GM23338 (cell line): ENCODE data around the gene RRAS2. TPM values are rescaled to one million over a fixed set of nuclear protein-coding genes. Genes with fewer than 3 reads are reported as not detected.

Experiments used
- ATAC-seq: fragments of 200-7000 bp; cut with Tn5 transposase; 3 replicates; pipeline ENCODE4 v1.9.1; 2020
- DNase-seq: peaks from one replicate; pipeline ENCODE4 v3.0.0-alpha.2; 2015; ENCODE audit warnings: low spot score
- H2AFZ ChIP-seq: fragments of 200-600 bp; sonication (generic); 2 replicates; pipeline ENCODE4 v1.8.0; 2016; ENCODE audit warnings: antibody characterized with exemption, mild to moderate bottlenecking, moderate library complexity
- H3F3A ChIP-seq: fragments of 200-600 bp; sonication (generic); replicated peaks from 2 replicates; pipeline ENCODE4 v1.8.0; 2017; ENCODE audit warnings: antibody characterized with exemption, mixed run types, low read depth
- H3K27ac ChIP-seq: fragments of 200-600 bp; sonication (generic); 2 replicates; pipeline ENCODE4 v1.6.1; 2016; ENCODE audit warnings: low read depth
- H3K27me3 ChIP-seq: fragments of 200-600 bp; sonication (generic); 2 replicates; pipeline ENCODE4 v1.8.0; 2016; ENCODE audit warnings: mild to moderate bottlenecking, mixed run types, moderate library complexity; ENCODE audit not compliant: insufficient read depth
- H3K36me3 ChIP-seq: fragments of 200-600 bp; sonication (generic); 2 replicates; pipeline ENCODE4 v1.8.0; 2016; ENCODE audit warnings: mild to moderate bottlenecking; ENCODE audit not compliant: insufficient read depth
- H3K4me1 ChIP-seq: fragments of 200-600 bp; sonication (generic); 2 replicates; pipeline ENCODE4 v1.8.0; 2016; ENCODE audit warnings: mild to moderate bottlenecking, moderate library complexity; ENCODE audit not compliant: insufficient read depth
- H3K4me2 ChIP-seq: fragments of 200-600 bp; sonication (generic); 2 replicates; pipeline ENCODE4 v1.7.1; 2017; ENCODE audit warnings: mixed run types
- H3K4me3 ChIP-seq: fragments of 200-600 bp; sonication (generic); 2 replicates; pipeline ENCODE4 v1.6.1; 2016; ENCODE audit warnings: mixed run types
- H3K79me2 ChIP-seq: fragments of 200-600 bp; sonication (generic); replicated peaks from 2 replicates; pipeline ENCODE4 v1.8.0; 2017; ENCODE audit warnings: mild to moderate bottlenecking; ENCODE audit not compliant: insufficient read depth
- H3K9me2 ChIP-seq: fragments of 200-600 bp; sonication (generic); 2 replicates; pipeline ENCODE4 v1.8.0; 2017; ENCODE audit not compliant: insufficient read depth
- H4K20me1 ChIP-seq: fragments of 200-600 bp; sonication (generic); replicated peaks from 2 replicates; pipeline ENCODE4 v1.8.0; 2017; ENCODE audit warnings: mild to moderate bottlenecking; ENCODE audit not compliant: insufficient read depth
- H3K27ac Mint-ChIP-seq: 2 replicates; pipeline ENCODE4 v1.8.0; 2020; ENCODE audit warnings: inconsistent platforms, mild to moderate bottlenecking, moderate library complexity, mixed read lengths
- H3K27me3 Mint-ChIP-seq: 3 replicates; pipeline ENCODE4 v1.8.0; 2022; ENCODE audit warnings: low read depth, mild to moderate bottlenecking, moderate library complexity, mixed read lengths, inconsistent platforms; ENCODE audit not compliant: insufficient read depth, poor library complexity
- H3K36me3 Mint-ChIP-seq: 3 replicates; pipeline ENCODE4 v1.8.0; 2021; ENCODE audit warnings: low read depth, mild to moderate bottlenecking, inconsistent platforms, moderate library complexity, mixed read lengths
- H3K4me1 Mint-ChIP-seq: 3 replicates; pipeline ENCODE4 v1.8.0; 2020; ENCODE audit warnings: mild to moderate bottlenecking, inconsistent platforms, mixed read lengths
- H3K4me3 Mint-ChIP-seq: 3 replicates; pipeline ENCODE4 v1.8.0; 2021; ENCODE audit warnings: moderate library complexity, mild to moderate bottlenecking, inconsistent platforms, mixed read lengths
- H3K9me3 Mint-ChIP-seq: 3 replicates; pipeline ENCODE4 v1.8.0; 2020; ENCODE audit warnings: moderate library complexity, mild to moderate bottlenecking, inconsistent platforms, mixed read lengths
- CREB1 ChIP-seq: fragments of 250-450 bp; sonication (Bioruptor Pico); IDR thresholded peaks from 2 replicates; pipeline ENCODE4 v1.5.0; 2020; ENCODE audit warnings: low read depth, mild to moderate bottlenecking, moderate library complexity
- CTCF ChIP-seq, 2 experiments: fragments of 200-600 bp in 1 of 2; sonication (generic) in 1 of 2; conservative IDR thresholded peaks; 2 replicates each; pipeline versions ENCODE4 v1.5.1 to v1.6.1; 2016 to 2017; ENCODE audit warnings: antibody characterized with exemption in 2 of 2, low read depth in 2 of 2, mild to moderate bottlenecking in 2 of 2, moderate library complexity in 1 of 2
- EZH2phosphoT487 ChIP-seq: fragments of 200-600 bp; sonication (generic); IDR thresholded peaks from one replicate; pipeline ENCODE4 v1.8.1; 2018; ENCODE audit warnings: antibody characterized with exemption; ENCODE audit not compliant: unreplicated experiment
- JUNB ChIP-seq: IDR thresholded peaks from one replicate; pipeline ENCODE4 v1.6.1; 2016; ENCODE audit warnings: antibody characterized with exemption; ENCODE audit not compliant: unreplicated experiment
- POLR2AphosphoS5 ChIP-seq: IDR thresholded peaks from 2 replicates; pipeline ENCODE4 v1.6.1; 2016; ENCODE audit warnings: antibody characterized with exemption, low read depth
- STAT1 ChIP-seq: IDR thresholded peaks from one replicate; pipeline ENCODE4 v1.6.1; 2016; ENCODE audit warnings: antibody characterized with exemption; ENCODE audit not compliant: unreplicated experiment
- ZNF114 ChIP-seq: fragments of 250-450 bp; sonication (Bioruptor Pico); IDR thresholded peaks from 2 replicates; pipeline ENCODE4 v1.5.0; 2020; ENCODE audit warnings: mild to moderate bottlenecking, moderate library complexity
- ZNF331 ChIP-seq: fragments of 250-450 bp; sonication (Bioruptor Pico); IDR thresholded peaks from 2 replicates; pipeline ENCODE4 v1.5.0; 2020; ENCODE audit warnings: low read depth, mild to moderate bottlenecking, moderate library complexity
- polyA plus RNA-seq: library from polyadenylated mRNA; unstranded; fragments of >200 nt; fragmentation: Nextera tagmentation; extraction: Ambion mirVana; gene quantifications from 2 replicates; pipeline ENCODE4 v1.2.1, GENCODE V29; 2016
- total RNA-seq: library from RNA; depleted of rRNA; stranded (reverse); fragments of >200 nt; shearing (Covaris generic); gene quantifications from 2 replicates; pipeline ENCODE4 v1.2.3, GENCODE V29; 2014
- TF ChIP-seq, protein P1 (sequence below): IDR thresholded peaks from 2 replicates; pipeline ENCODE4 v1.6.1; 2016; ENCODE audit warnings: antibody characterized with exemption
- TF ChIP-seq, protein P2 (sequence below): IDR thresholded peaks from one replicate; pipeline ENCODE4 v1.6.1; 2018; ENCODE audit warnings: antibody characterized with exemption; ENCODE audit not compliant: unreplicated experiment

RRAS2 gene
- total and polyA plus RNA-seq, 2 experiments from 2014 or later = 196 to 293 TPM

GRCh38 chr11:14357881-14358728 is 878 bp downstream of the RRAS2 start:
- Mint-ChIP-seq H3K27ac (peak overlapping the region; percentile 96), H3K4me3 (peak overlapping the region; percentile 98), H3K9me3 (no peaks in the 10 kb centered on the region), H3K27me3 (peaks cover 10% of the 10 kb centered on the region), H3K4me1 (peaks cover 48% of the 10 kb centered on the region), H3K36me3 (peaks cover 25% of the 10 kb centered on the region)
- TF ChIP-seq, protein P1, sequence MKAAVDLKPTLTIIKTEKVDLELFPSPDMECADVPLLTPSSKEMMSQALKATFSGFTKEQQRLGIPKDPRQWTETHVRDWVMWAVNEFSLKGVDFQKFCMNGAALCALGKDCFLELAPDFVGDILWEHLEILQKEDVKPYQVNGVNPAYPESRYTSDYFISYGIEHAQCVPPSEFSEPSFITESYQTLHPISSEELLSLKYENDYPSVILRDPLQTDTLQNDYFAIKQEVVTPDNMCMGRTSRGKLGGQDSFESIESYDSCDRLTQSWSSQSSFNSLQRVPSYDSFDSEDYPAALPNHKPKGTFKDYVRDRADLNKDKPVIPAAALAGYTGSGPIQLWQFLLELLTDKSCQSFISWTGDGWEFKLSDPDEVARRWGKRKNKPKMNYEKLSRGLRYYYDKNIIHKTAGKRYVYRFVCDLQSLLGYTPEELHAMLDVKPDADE = no peak
- TF ChIP-seq JUNB (no peak), CREB1 (CRISPR knock-in tag) (0 out of 2 replicates have a peak, but pooled peaks have one; percentile 38), ZNF114 (CRISPR knock-in tag) (no peak), POLR2AphosphoS5 (peak; percentile 25; the same call in 1 of the 2 replicates), ZNF331 (CRISPR knock-in tag) (no peak), EZH2phosphoT487 (no peak), CTCF (conservative IDR thresholded peaks at IDR 0.05; ENCODE audit: low read depth in 2 of 2) (0 out of 4 replicates have a peak, but pooled peaks of 1 of the 2 experiments have one; percentile 1)
- Histone ChIP-seq H3F3A (0 out of 2 replicates have a peak, but pooled peaks cover 15% of the 10 kb centered on the region), H3K36me3 (no peaks in the 10 kb centered on the region), H4K20me1 (peaks cover 35% of the 10 kb centered on the region), H3K27me3 (peaks cover 5% of the 10 kb centered on the region; the same call in 1 of the 2 replicates), H3K4me1 (peaks cover 47% of the 10 kb centered on the region), H3K27ac (peak overlapping the region; percentile 91), H3K9me2 (no peaks in the 10 kb centered on the region), H3K4me3 (peak overlapping the region; percentile 93), H3K4me2 (peak overlapping the region; percentile 91), H2AFZ (no peak overlapping the region), H3K79me2 (peaks cover 59% of the 10 kb centered on the region)
- ATAC-seq = peak; percentile 76
- peak; percentile 91 for DNase-seq

- H3K27me3 Mint-ChIP-seq = peaks cover 8% of the 10 kb centered on the region
- peaks cover 77% of the 10 kb centered on the region for H3K79me2 ChIP-seq
- H3K27ac Mint-ChIP-seq = peak overlapping the region; percentile 11; the same call in 1 of the 2 replicates
- peaks cover 46% of the 10 kb centered on the region for H3K4me1 Mint-ChIP-seq
- H3K4me3 ChIP-seq = peak overlapping the region; percentile 93
- peaks cover 53% of the 10 kb centered on the region for H3K4me1 ChIP-seq
- H3K27ac ChIP-seq = no peak overlapping the region
- H3K9me3 Mint-ChIP-seq = no peaks in the 10 kb centered on the region
- no peak overlapping the region for H2AFZ ChIP-seq
- peak overlapping the region; percentile 91 for H3K4me2 ChIP-seq
- peaks cover 5% of the 10 kb centered on the region; the same call in 1 of the 2 replicates for H3K27me3 ChIP-seq
- peak overlapping the region; percentile 98 for H3K4me3 Mint-ChIP-seq
- no peaks in the 10 kb centered on the region for H3K36me3 ChIP-seq
- H3K9me2 ChIP-seq = no peaks in the 10 kb centered on the region
- H4K20me1 ChIP-seq = peaks cover 38% of the 10 kb centered on the region
- no peak for DNase-seq
- H3F3A ChIP-seq = 0 out of 2 replicates have a peak, but pooled peaks cover 7% of the 10 kb centered on the region
- ATAC-seq = no peak
- H3K36me3 Mint-ChIP-seq = peaks cover 23% of the 10 kb centered on the region
- TF ChIP-seq, protein P1 = no peak
- no peak for TF ChIP-seq POLR2AphosphoS5
- no peak for TF ChIP-seq JUNB
- TF ChIP-seq ZNF331 (CRISPR knock-in tag) = no peak
- TF ChIP-seq STAT1 = no peak
- TF ChIP-seq, protein P2, sequence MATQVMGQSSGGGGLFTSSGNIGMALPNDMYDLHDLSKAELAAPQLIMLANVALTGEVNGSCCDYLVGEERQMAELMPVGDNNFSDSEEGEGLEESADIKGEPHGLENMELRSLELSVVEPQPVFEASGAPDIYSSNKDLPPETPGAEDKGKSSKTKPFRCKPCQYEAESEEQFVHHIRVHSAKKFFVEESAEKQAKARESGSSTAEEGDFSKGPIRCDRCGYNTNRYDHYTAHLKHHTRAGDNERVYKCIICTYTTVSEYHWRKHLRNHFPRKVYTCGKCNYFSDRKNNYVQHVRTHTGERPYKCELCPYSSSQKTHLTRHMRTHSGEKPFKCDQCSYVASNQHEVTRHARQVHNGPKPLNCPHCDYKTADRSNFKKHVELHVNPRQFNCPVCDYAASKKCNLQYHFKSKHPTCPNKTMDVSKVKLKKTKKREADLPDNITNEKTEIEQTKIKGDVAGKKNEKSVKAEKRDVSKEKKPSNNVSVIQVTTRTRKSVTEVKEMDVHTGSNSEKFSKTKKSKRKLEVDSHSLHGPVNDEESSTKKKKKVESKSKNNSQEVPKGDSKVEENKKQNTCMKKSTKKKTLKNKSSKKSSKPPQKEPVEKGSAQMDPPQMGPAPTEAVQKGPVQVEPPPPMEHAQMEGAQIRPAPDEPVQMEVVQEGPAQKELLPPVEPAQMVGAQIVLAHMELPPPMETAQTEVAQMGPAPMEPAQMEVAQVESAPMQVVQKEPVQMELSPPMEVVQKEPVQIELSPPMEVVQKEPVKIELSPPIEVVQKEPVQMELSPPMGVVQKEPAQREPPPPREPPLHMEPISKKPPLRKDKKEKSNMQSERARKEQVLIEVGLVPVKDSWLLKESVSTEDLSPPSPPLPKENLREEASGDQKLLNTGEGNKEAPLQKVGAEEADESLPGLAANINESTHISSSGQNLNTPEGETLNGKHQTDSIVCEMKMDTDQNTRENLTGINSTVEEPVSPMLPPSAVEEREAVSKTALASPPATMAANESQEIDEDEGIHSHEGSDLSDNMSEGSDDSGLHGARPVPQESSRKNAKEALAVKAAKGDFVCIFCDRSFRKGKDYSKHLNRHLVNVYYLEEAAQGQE = no peak
Observed at GRCh38 chr11:14356342-14356741, 2.6 kb downstream of the RRAS2 start.
